SK-N-MC (cell line): ENCODE measurements around the gene SULF2.

Experiments used
- DNase-seq: peaks from one replicate; pipeline ENCODE4 v3.0.0-alpha.2; 2011; ENCODE audit warnings: low read depth, low spot score
- H3K27ac ChIP-seq: fragments of 200-600 bp; sonication (generic); 2 replicates; pipeline ENCODE4 v1.5.1; 2016; ENCODE audit warnings: mixed run types
- H3K36me3 ChIP-seq: fragments of 200-600 bp; sonication (generic); 2 replicates; pipeline ENCODE4 v1.6.1; 2017; ENCODE audit warnings: antibody characterized with exemption, low read length, mixed read lengths; ENCODE audit not compliant: insufficient read depth
- H3K4me3 ChIP-seq: fragments of 200-600 bp; sonication (generic); 2 replicates; pipeline ENCODE4 v1.5.1; 2016
- H3K9ac ChIP-seq: fragments of 200-600 bp; sonication (generic); 2 replicates; pipeline ENCODE4 v1.8.0; 2017; ENCODE audit warnings: mixed run types, mixed read lengths; ENCODE audit not compliant: insufficient read length
- H3K9me3 ChIP-seq: fragments of 200-600 bp; sonication (generic); 2 replicates; pipeline ENCODE4 v1.6.1; 2017; ENCODE audit warnings: low read depth, mild to moderate bottlenecking, antibody characterized with exemption, low read length, moderate library complexity, mixed read lengths
- EZH2 ChIP-seq: fragments of 200-600 bp; sonication (generic); IDR thresholded peaks from one replicate; pipeline ENCODE4 v1.6.1; 2017; ENCODE audit warnings: antibody characterized with exemption
- FOXP2 ChIP-seq: optimal IDR thresholded peaks from 2 replicates; pipeline ENCODE3; 2011; ENCODE audit warnings: mild to moderate bottlenecking, moderate library complexity; ENCODE audit not compliant: insufficient read depth; ENCODE audit errors: extremely low read length, control extremely low read depth
- POLR2AphosphoS5 ChIP-seq: IDR thresholded peaks from 2 replicates; pipeline ENCODE4 v1.6.1; 2012; ENCODE audit warnings: mild to moderate bottlenecking, low read depth, low read length, borderline replicate concordance

SULF2 gene

GRCh38 chr20:47653869-47654268 is 131.4 kb downstream of the SULF2 start:
- DNase-seq = no peak
- H3K27ac ChIP-seq = no peak overlapping the region
- no peaks in the 10 kb centered on the region for H3K9me3 ChIP-seq
- no peak overlapping the region for H3K4me3 ChIP-seq
- no peak for TF ChIP-seq EZH2
- TF ChIP-seq FOXP2 = no peak
- no peak for TF ChIP-seq POLR2AphosphoS5
- peaks cover 23% of the 10 kb centered on the region; the same call in 1 of the 2 replicates for H3K36me3 ChIP-seq
- H3K9ac ChIP-seq = no peak overlapping the region

GRCh38 chr20:47652794-47653193 is 132.5 kb downstream of the SULF2 start:
- no peak for TF ChIP-seq EZH2
- TF ChIP-seq FOXP2 = no peak
- TF ChIP-seq POLR2AphosphoS5 = no peak
- Histone ChIP-seq H3K27ac (no peak overlapping the region), H3K9ac (no peak overlapping the region), H3K4me3 (no peak overlapping the region), H3K36me3 (peaks cover 26% of the 10 kb centered on the region; the same call in 1 of the 2 replicates), H3K9me3 (no peaks in the 10 kb centered on the region)
- no peak for DNase-seq

GRCh38 chr20:47652301-47652700 is 133.0 kb downstream of the SULF2 start:
- no peak for DNase-seq
- Histone ChIP-seq H3K27ac (no peak overlapping the region), H3K4me3 (no peak overlapping the region), H3K36me3 (peaks cover 26% of the 10 kb centered on the region; the same call in 1 of the 2 replicates), H3K9me3 (no peaks in the 10 kb centered on the region), H3K9ac (no peak overlapping the region)
- TF ChIP-seq FOXP2 = no peak
- TF ChIP-seq EZH2 = no peak
- TF ChIP-seq POLR2AphosphoS5 = no peak

- no peak overlapping the region for H3K4me3 ChIP-seq
- H3K9ac ChIP-seq = no peak overlapping the region
- H3K9me3 ChIP-seq = no peaks in the 10 kb centered on the region
- DNase-seq = no peak
- H3K27ac ChIP-seq = no peak overlapping the region
- H3K36me3 ChIP-seq = peaks cover 24% of the 10 kb centered on the region; the same call in 1 of the 2 replicates
- no peak for TF ChIP-seq POLR2AphosphoS5
- no peak for TF ChIP-seq EZH2
- no peak for TF ChIP-seq FOXP2
Measured at GRCh38 chr20:47648943-47649342, 136.3 kb downstream of the SULF2 start.

- H3K4me3 ChIP-seq = no peak overlapping the region
- DNase-seq = no peak
- H3K27ac ChIP-seq = no peak overlapping the region
- H3K9me3 ChIP-seq = no peaks in the 10 kb centered on the region
- peaks cover 22% of the 10 kb centered on the region; the same call in 1 of the 2 replicates for H3K36me3 ChIP-seq
- no peak for TF ChIP-seq EZH2
- TF ChIP-seq FOXP2 = no peak
- TF ChIP-seq POLR2AphosphoS5 = no peak
- no peak overlapping the region for H3K9ac ChIP-seq
Measured at GRCh38 chr20:47647994-47648393, 137.3 kb downstream of the SULF2 start.

GRCh38 chr20:47645632-47646031 is 139.6 kb downstream of the SULF2 start:
- Histone ChIP-seq H3K9ac (no peak overlapping the region), H3K36me3 (peaks cover 18% of the 10 kb centered on the region), H3K4me3 (no peak overlapping the region), H3K27ac (no peak overlapping the region), H3K9me3 (no peaks in the 10 kb centered on the region)
- TF ChIP-seq POLR2AphosphoS5 (no peak), FOXP2 (no peak), EZH2 (no peak)
- DNase-seq = no peak

GRCh38 chr20:47642624-47643023 is 142.7 kb downstream of the SULF2 start:
- no peak for DNase-seq
- Histone ChIP-seq H3K27ac (no peak overlapping the region), H3K9me3 (no peaks in the 10 kb centered on the region), H3K4me3 (no peak overlapping the region), H3K36me3 (peaks cover 35% of the 10 kb centered on the region), H3K9ac (no peak overlapping the region)
- TF ChIP-seq POLR2AphosphoS5 (no peak), FOXP2 (no peak), EZH2 (no peak)

- Histone ChIP-seq H3K4me3 (no peak overlapping the region), H3K27ac (no peak overlapping the region), H3K9me3 (no peaks in the 10 kb centered on the region), H3K9ac (no peak overlapping the region), H3K36me3 (peaks cover 35% of the 10 kb centered on the region)
- TF ChIP-seq POLR2AphosphoS5 (no peak), FOXP2 (no peak), EZH2 (no peak)
- no peak for DNase-seq
Measured at GRCh38 chr20:47642118-47642517, 143.2 kb downstream of the SULF2 start.

GRCh38 chr20:47638851-47639250 is 146.4 kb downstream of the SULF2 start:
- Histone ChIP-seq H3K9ac (no peak overlapping the region), H3K9me3 (no peaks in the 10 kb centered on the region), H3K4me3 (no peak overlapping the region), H3K27ac (no peak overlapping the region), H3K36me3 (peaks cover 45% of the 10 kb centered on the region)
- TF ChIP-seq POLR2AphosphoS5 (no peak), FOXP2 (no peak), EZH2 (no peak)
- DNase-seq = no peak
